MM.1S (cell line): ENCODE data around the gene DDX10.

Experiments
- DNase-seq: peaks from one replicate; pipeline ENCODE4 v3.0.0-alpha.2; 2015
- H2AFZ ChIP-seq: fragments of 300-600 bp; sonication (generic); 2 replicates; pipeline ENCODE4 v1.6.0; 2016; ENCODE audit warnings: antibody characterized with exemption, low read length
- H3F3A ChIP-seq: fragments of 300-600 bp; sonication (generic); 2 replicates; pipeline ENCODE4 v1.6.1; 2016; ENCODE audit warnings: mild to moderate bottlenecking, antibody characterized with exemption, low read length, moderate library complexity, mixed read lengths; ENCODE audit not compliant: insufficient read depth
- H3K27ac ChIP-seq: fragments of 300-600 bp; sonication (generic); 2 replicates; pipeline ENCODE4 v1.5.1; 2016; ENCODE audit warnings: mild to moderate bottlenecking, low read length
- H3K27me3 ChIP-seq: fragments of 300-600 bp; sonication (generic); replicated peaks from 2 replicates; pipeline ENCODE4 v1.6.0; 2016; ENCODE audit warnings: low read length; ENCODE audit not compliant: insufficient read depth
- H3K36me3 ChIP-seq: fragments of 300-600 bp; sonication (generic); replicated peaks from 2 replicates; pipeline ENCODE4 v1.6.1; 2016; ENCODE audit warnings: mild to moderate bottlenecking, low read length, mixed read lengths; ENCODE audit not compliant: insufficient read depth
- H3K4me1 ChIP-seq: fragments of 300-600 bp; sonication (generic); 2 replicates; pipeline ENCODE4 v1.6.1; 2016; ENCODE audit warnings: low read length, mixed read lengths
- H3K4me2 ChIP-seq: fragments of 300-600 bp; sonication (generic); 2 replicates; pipeline ENCODE4 v1.6.0; 2016; ENCODE audit warnings: low read depth, low read length
- H3K4me3 ChIP-seq: fragments of 300-600 bp; sonication (generic); 2 replicates; pipeline ENCODE4 v1.5.1; 2016; ENCODE audit warnings: low read length, mixed read lengths
- H3K79me2 ChIP-seq: fragments of 300-600 bp; sonication (generic); 2 replicates; pipeline ENCODE4 v1.6.1; 2016; ENCODE audit warnings: mixed run types, low read length, mixed read lengths
- H3K9ac ChIP-seq: fragments of 300-600 bp; sonication (generic); 2 replicates; pipeline ENCODE4 v1.6.1; 2016; ENCODE audit warnings: low read length, mixed read lengths
- H3K9me2 ChIP-seq: fragments of 300-600 bp; sonication (generic); replicated peaks from 2 replicates; pipeline ENCODE4 v1.6.1; 2016; ENCODE audit warnings: mild to moderate bottlenecking, low read length, mixed read lengths; ENCODE audit not compliant: insufficient read depth
- H3K9me3 ChIP-seq: fragments of 300-600 bp; sonication (generic); replicated peaks from 2 replicates; pipeline ENCODE4 v1.6.1; 2016; ENCODE audit warnings: mild to moderate bottlenecking, low read length, mixed read lengths; ENCODE audit not compliant: insufficient read depth
- H4K20me1 ChIP-seq: fragments of 300-600 bp; sonication (generic); 2 replicates; pipeline ENCODE4 v1.6.1; 2016; ENCODE audit warnings: mild to moderate bottlenecking, low read length, moderate library complexity, mixed read lengths; ENCODE audit not compliant: insufficient read depth
- EZH2 ChIP-seq: fragments of 300-600 bp; sonication (generic); optimal IDR thresholded peaks from 2 replicates; pipeline ENCODE3; 2017; ENCODE audit warnings: low read depth, mild to moderate bottlenecking, antibody characterized with exemption, low read length, mixed read lengths
- EZH2phosphoT487 ChIP-seq: fragments of 300-600 bp; sonication (generic); IDR thresholded peaks from 2 replicates; pipeline ENCODE4 v1.6.1; 2018; ENCODE audit warnings: antibody characterized with exemption, low read length
- TF ChIP-seq, protein P1 (sequence below): fragments of 300-600 bp; sonication (generic); IDR thresholded peaks from 2 replicates; pipeline ENCODE4 v1.5.1; 2016; ENCODE audit warnings: antibody characterized with exemption, low read length, mixed read lengths

Gene DDX10

DNA sequence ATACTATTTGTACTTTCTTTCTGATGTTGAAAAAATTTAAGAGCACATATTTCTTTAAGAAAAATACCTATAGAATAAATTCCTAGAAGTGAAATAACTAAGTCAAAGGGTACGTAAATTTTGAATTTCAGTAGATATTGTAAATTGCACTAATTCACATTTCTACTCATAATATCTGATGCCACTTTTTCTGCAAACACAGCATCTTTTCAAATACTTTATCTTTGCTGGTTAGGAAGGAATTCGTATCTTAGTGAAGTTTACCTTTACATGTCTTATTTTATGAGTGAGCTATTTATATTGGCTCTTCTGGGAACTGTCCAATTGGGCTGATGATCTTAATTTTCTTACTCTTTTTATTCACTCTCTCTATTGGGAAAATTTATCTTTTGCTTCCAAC, 148.2 kb downstream of the DDX10 start:
- no peak for DNase-seq
- Histone ChIP-seq H2AFZ (no peak overlapping the region), H4K20me1 (no peaks in the 10 kb centered on the region), H3K9me2 (no peaks in the 10 kb centered on the region), H3K79me2 (peaks cover 8% of the 10 kb centered on the region; the same call in 1 of the 2 replicates), H3K27ac (no peak overlapping the region), H3K4me2 (no peak overlapping the region), H3K9ac (no peak overlapping the region), H3K36me3 (no peaks in the 10 kb centered on the region), H3K4me3 (no peak overlapping the region), H3F3A (no peaks in the 10 kb centered on the region), H3K9me3 (no peaks in the 10 kb centered on the region), H3K27me3 (no peaks in the 10 kb centered on the region), H3K4me1 (no peaks in the 10 kb centered on the region)
- TF ChIP-seq, protein P1, sequence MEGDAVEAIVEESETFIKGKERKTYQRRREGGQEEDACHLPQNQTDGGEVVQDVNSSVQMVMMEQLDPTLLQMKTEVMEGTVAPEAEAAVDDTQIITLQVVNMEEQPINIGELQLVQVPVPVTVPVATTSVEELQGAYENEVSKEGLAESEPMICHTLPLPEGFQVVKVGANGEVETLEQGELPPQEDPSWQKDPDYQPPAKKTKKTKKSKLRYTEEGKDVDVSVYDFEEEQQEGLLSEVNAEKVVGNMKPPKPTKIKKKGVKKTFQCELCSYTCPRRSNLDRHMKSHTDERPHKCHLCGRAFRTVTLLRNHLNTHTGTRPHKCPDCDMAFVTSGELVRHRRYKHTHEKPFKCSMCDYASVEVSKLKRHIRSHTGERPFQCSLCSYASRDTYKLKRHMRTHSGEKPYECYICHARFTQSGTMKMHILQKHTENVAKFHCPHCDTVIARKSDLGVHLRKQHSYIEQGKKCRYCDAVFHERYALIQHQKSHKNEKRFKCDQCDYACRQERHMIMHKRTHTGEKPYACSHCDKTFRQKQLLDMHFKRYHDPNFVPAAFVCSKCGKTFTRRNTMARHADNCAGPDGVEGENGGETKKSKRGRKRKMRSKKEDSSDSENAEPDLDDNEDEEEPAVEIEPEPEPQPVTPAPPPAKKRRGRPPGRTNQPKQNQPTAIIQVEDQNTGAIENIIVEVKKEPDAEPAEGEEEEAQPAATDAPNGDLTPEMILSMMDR = no peak
- TF ChIP-seq EZH2 (no peak), EZH2phosphoT487 (no peak)

DNA sequence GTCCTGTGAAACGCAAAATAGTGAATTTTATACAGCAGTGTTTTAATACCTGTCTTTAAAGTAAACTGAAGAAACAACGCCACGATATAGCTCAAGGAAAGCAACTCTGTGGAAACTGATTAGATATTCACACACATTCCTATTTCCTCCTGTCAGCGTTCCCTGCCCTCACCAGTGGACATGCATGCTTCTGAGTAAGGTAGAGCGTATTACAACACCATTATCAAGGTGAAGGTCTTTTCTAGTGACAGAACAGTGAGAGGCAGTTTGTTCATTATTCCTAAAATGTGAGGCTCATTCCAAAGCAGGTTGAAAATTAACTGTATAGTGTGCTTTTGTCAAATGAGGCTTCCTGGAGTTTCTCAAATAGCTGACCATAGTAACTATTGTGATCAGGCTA, 153.1 kb downstream of the DDX10 start:
- no peaks in the 10 kb centered on the region for H4K20me1 ChIP-seq
- no peak for DNase-seq
- H3K4me2 ChIP-seq = no peak overlapping the region
- no peaks in the 10 kb centered on the region for H3K27me3 ChIP-seq
- TF ChIP-seq EZH2 = no peak
- TF ChIP-seq, protein P1 = no peak
- TF ChIP-seq EZH2phosphoT487 = no peak
- no peak overlapping the region for H3K4me3 ChIP-seq
- H3F3A ChIP-seq = no peaks in the 10 kb centered on the region
- H2AFZ ChIP-seq = no peak overlapping the region
- H3K27ac ChIP-seq = no peak overlapping the region
- no peak overlapping the region for H3K9ac ChIP-seq
- H3K9me3 ChIP-seq = no peaks in the 10 kb centered on the region
- H3K9me2 ChIP-seq = no peaks in the 10 kb centered on the region
- no peaks in the 10 kb centered on the region for H3K36me3 ChIP-seq
- H3K4me1 ChIP-seq = no peaks in the 10 kb centered on the region
- peaks cover 3% of the 10 kb centered on the region; the same call in 1 of the 2 replicates for H3K79me2 ChIP-seq

DNA sequence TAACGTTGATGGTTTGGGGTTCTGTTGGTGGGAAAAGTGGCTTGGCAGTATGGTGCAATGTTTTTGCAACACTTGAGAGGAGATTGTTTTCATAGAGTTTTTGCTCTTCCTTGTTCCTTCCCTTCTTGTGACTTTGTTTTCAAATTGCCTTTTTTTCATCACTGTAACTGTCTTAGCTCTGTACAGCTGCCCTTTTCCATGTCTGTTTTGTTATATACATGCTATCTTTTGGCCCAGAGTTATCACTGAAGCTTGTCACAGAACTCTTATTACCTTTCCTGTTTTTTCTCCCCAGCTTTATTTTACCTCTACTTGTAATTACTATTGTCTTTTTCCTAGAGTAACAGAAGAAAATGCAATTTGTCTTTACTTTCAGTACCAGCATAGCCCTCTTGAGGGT, 154.1 kb downstream of the DDX10 start:
- no peaks in the 10 kb centered on the region for H3K27me3 ChIP-seq
- no peaks in the 10 kb centered on the region for H3F3A ChIP-seq
- H3K9me3 ChIP-seq = no peaks in the 10 kb centered on the region
- no peak overlapping the region for H3K27ac ChIP-seq
- H3K9me2 ChIP-seq = no peaks in the 10 kb centered on the region
- TF ChIP-seq EZH2 = no peak
- TF ChIP-seq EZH2phosphoT487 = no peak
- TF ChIP-seq, protein P1 = no peak
- H4K20me1 ChIP-seq = no peaks in the 10 kb centered on the region
- H3K4me2 ChIP-seq = no peak overlapping the region
- no peak for DNase-seq
- H3K79me2 ChIP-seq = peaks cover 3% of the 10 kb centered on the region; the same call in 1 of the 2 replicates
- H3K9ac ChIP-seq = no peak overlapping the region
- H3K4me1 ChIP-seq = no peaks in the 10 kb centered on the region
- no peak overlapping the region for H2AFZ ChIP-seq
- H3K4me3 ChIP-seq = no peak overlapping the region
- H3K36me3 ChIP-seq = no peaks in the 10 kb centered on the region
